H1 (cell line): ENCODE data around the gene NCAM1. TPM values are rescaled to one million over a fixed set of nuclear protein-coding genes. Genes with fewer than 3 reads are reported as not detected.

Source experiments
- CTCF ChIA-PET: fragments of 300-600 bp; sonication (Branson Sonifier 250); formaldehyde crosslinking; loops from one replicate; lab custom pipeline; 2021; ENCODE audit not compliant: partially characterized antibody; lab: Charles Lee
- POLR2A ChIA-PET: fragments of 300-600 bp; sonication (Branson Sonifier 250); formaldehyde crosslinking; loops from one replicate; lab custom pipeline; 2021; ENCODE audit warnings: inconsistent platforms; ENCODE audit not compliant: partially characterized antibody; lab: Charles Lee
- DNase-seq, 2 experiments: peaks; one replicate each; pipeline versions ENCODE4 v3.0.0 to v3.0.0-alpha.2; 2010 to 2022; ENCODE audit warnings: low spot score in 2 of 2, low read depth in 1 of 2, mixed read lengths in 1 of 2
- FAIRE-seq: peaks from 2 replicates; lab custom pipeline; 2011; peaks lifted over from hg19 to GRCh38; lab: Jason Lieb, UNC
- H2AFZ ChIP-seq: 2 replicates; pipeline ENCODE4 v1.8.1; 2012; ENCODE audit warnings: low read length, inconsistent platforms
- H2AK5ac ChIP-seq: 2 replicates; pipeline ENCODE4 v1.6.1; 2013; ENCODE audit warnings: low read depth, low read length
- H2BK120ac ChIP-seq: replicated peaks from 2 replicates; pipeline ENCODE3; 2013; ENCODE audit warnings: low read depth, low read length, inconsistent platforms
- H2BK12ac ChIP-seq: 2 replicates; pipeline ENCODE4 v1.6.1; 2013; ENCODE audit warnings: low read depth, low read length
- H2BK15ac ChIP-seq: 2 replicates; pipeline ENCODE4 v1.6.1; 2013; ENCODE audit warnings: low read length
- H2BK20ac ChIP-seq: 2 replicates; pipeline ENCODE4 v1.6.1; 2013; ENCODE audit warnings: low read length
- H2BK5ac ChIP-seq: 2 replicates; pipeline ENCODE4 v1.6.1; 2013; ENCODE audit warnings: low read depth, low read length
- H3K14ac ChIP-seq: 2 replicates; pipeline ENCODE4 v1.6.1; 2013; ENCODE audit warnings: inconsistent platforms; ENCODE audit not compliant: insufficient read length
- H3K18ac ChIP-seq: 2 replicates; pipeline ENCODE4 v1.6.1; 2013; ENCODE audit warnings: low read length; ENCODE audit errors: extremely low read depth
- H3K23ac ChIP-seq: 2 replicates; pipeline ENCODE4 v1.6.1; 2013; ENCODE audit warnings: inconsistent platforms; ENCODE audit not compliant: insufficient read length
- H3K23me2 ChIP-seq: 2 replicates; pipeline ENCODE4 v1.6.1; 2013; ENCODE audit warnings: low read depth, low read length
- H3K27ac ChIP-seq: 2 replicates; pipeline ENCODE4 v1.6.1; 2011; ENCODE audit warnings: low read depth, low read length, inconsistent platforms
- H3K27me3 ChIP-seq, 4 experiments: replicated peaks in 1 of 4; 1 replicate in 1 of 4; 2 replicates in 3 of 4; pipeline versions ENCODE4 v1.6.1 to v1.8.1; 2011 to 2013; ENCODE audit warnings: low read length in 3 of 4, mild to moderate bottlenecking in 3 of 4, inconsistent platforms in 2 of 4, mixed read lengths in 2 of 4, moderate library complexity in 1 of 4; ENCODE audit not compliant: control insufficient read depth in 3 of 4, insufficient read depth in 3 of 4; ENCODE audit errors: extremely low read depth in 1 of 4
- H3K36me3 ChIP-seq, 4 experiments: 2 replicates each; pipeline versions ENCODE4 v1.6.1 to v1.8.1; 2011 to 2013; ENCODE audit warnings: mild to moderate bottlenecking in 4 of 4, low read length in 3 of 4, moderate library complexity in 2 of 4, control low read depth in 1 of 4, inconsistent platforms in 1 of 4; ENCODE audit not compliant: insufficient read depth in 4 of 4, control insufficient read depth in 2 of 4
- H3K4ac ChIP-seq: replicated peaks from 2 replicates; pipeline ENCODE3; 2013; ENCODE audit warnings: low read length, low read depth, mixed read lengths, inconsistent platforms; ENCODE audit not compliant: insufficient read length
- H3K4me1 ChIP-seq, 4 experiments: replicated peaks in 1 of 4; 1 replicate in 1 of 4; 2 replicates in 3 of 4; pipeline versions ENCODE4 v1.6.1 to v1.8.1; 2011 to 2013; ENCODE audit warnings: low read length in 3 of 4, inconsistent platforms in 2 of 4, mixed read lengths in 1 of 4; ENCODE audit not compliant: insufficient read depth in 4 of 4, control insufficient read depth in 3 of 4
- H3K4me2 ChIP-seq, 2 experiments: 2 replicates each; pipeline versions ENCODE4 v1.6.1 to v1.8.1; 2011 to 2013; ENCODE audit warnings: low read depth in 2 of 2, low read length in 2 of 2, control low read depth in 1 of 2, inconsistent platforms in 1 of 2, mild to moderate bottlenecking in 1 of 2; ENCODE audit not compliant: insufficient read depth in 1 of 2
- H3K4me3 ChIP-seq, 4 experiments: fragments of 200-600, 300-600 bp in 1 of 4; sonication (generic), shearing (Covaris generic), sonication (Bioruptor Twin) in 1 of 4; 2 replicates each; pipeline versions ENCODE4 v1.5.1 to v1.8.1; 2011 to 2016; ENCODE audit warnings: low read length in 4 of 4, low read depth in 3 of 4, control low read depth in 2 of 4, inconsistent platforms in 2 of 4, mild to moderate bottlenecking in 2 of 4, mixed read lengths in 1 of 4, moderate library complexity in 1 of 4; ENCODE audit not compliant: insufficient read depth in 2 of 4; ENCODE audit errors: extremely low read depth in 1 of 4
- H3K56ac ChIP-seq: replicated peaks from 2 replicates; pipeline ENCODE3; 2013; ENCODE audit warnings: low read depth, mild to moderate bottlenecking, mixed read lengths, low read length, inconsistent platforms; ENCODE audit not compliant: insufficient read length
- H3K79me1 ChIP-seq: 2 replicates; pipeline ENCODE4 v1.6.1; 2013; ENCODE audit warnings: low read depth, low read length, control low read depth
- H3K79me2 ChIP-seq, 2 experiments: 2 replicates each; pipeline versions ENCODE4 v1.6.1 to v1.8.1; 2012 to 2013; ENCODE audit warnings: low read length in 2 of 2, mild to moderate bottlenecking in 2 of 2, inconsistent platforms in 1 of 2; ENCODE audit not compliant: insufficient read depth in 2 of 2, control insufficient read depth in 1 of 2
- H3K9ac ChIP-seq, 4 experiments: replicated peaks in 1 of 4; 1 replicate in 1 of 4; 2 replicates in 3 of 4; pipeline versions ENCODE4 v1.6.1 to v1.8.1; 2011 to 2013; ENCODE audit warnings: low read depth in 3 of 4, low read length in 3 of 4, control low read depth in 2 of 4, mild to moderate bottlenecking in 2 of 4, moderate library complexity in 2 of 4, inconsistent platforms in 1 of 4; ENCODE audit errors: extremely low read depth in 1 of 4
- H3K9me3 ChIP-seq, 2 experiments: 2 replicates each; pipeline versions ENCODE4 v1.6.1 to v1.8.1; 2012 to 2013; ENCODE audit warnings: mild to moderate bottlenecking in 2 of 2, moderate library complexity in 2 of 2, control low read depth in 1 of 2, inconsistent platforms in 1 of 2, low read depth in 1 of 2, low read length in 1 of 2, mixed read lengths in 1 of 2; ENCODE audit not compliant: insufficient read depth in 2 of 2
- H4K20me1 ChIP-seq, 2 experiments: replicated peaks in 1 of 2; 2 replicates each; pipeline versions ENCODE3 to v1.8.1; 2011 to 2013; ENCODE audit warnings: inconsistent platforms in 2 of 2, low read length in 2 of 2, mild to moderate bottlenecking in 1 of 2; ENCODE audit not compliant: insufficient read depth in 2 of 2, control insufficient read depth in 1 of 2
- H4K5ac ChIP-seq: 2 replicates; pipeline ENCODE4 v1.6.1; 2013; ENCODE audit warnings: low read length, low read depth, mixed read lengths, inconsistent platforms; ENCODE audit not compliant: insufficient read length
- H4K8ac ChIP-seq: 2 replicates; pipeline ENCODE4 v1.8.0; 2013; ENCODE audit warnings: mild to moderate bottlenecking, moderate library complexity, low read length, inconsistent platforms; ENCODE audit not compliant: insufficient read depth; ENCODE audit errors: extremely low read depth
- H4K91ac ChIP-seq: replicated peaks from 2 replicates; pipeline ENCODE3; 2013; ENCODE audit warnings: low read length, mixed read lengths, inconsistent platforms; ENCODE audit not compliant: insufficient read length
- CTBP2 ChIP-seq: IDR thresholded peaks from 2 replicates; pipeline ENCODE4 v1.7.0; 2011; ENCODE audit warnings: borderline replicate concordance, mild to moderate bottlenecking, moderate library complexity, mixed read lengths, low read length; ENCODE audit not compliant: insufficient read depth, insufficient read length
- WGBS, 2 experiments: shearing (Covaris generic) in 1 of 2; methylation state at CpG; one replicate each; pipeline versions ENCODE4 v1.1.6 to v1.1.7; 2013 to 2015; ENCODE audit warnings: low lambda C conversion rate in 2 of 2, mixed read lengths in 2 of 2, inconsistent platforms in 1 of 2, low coverage in 1 of 2, missing lambda C conversion rate in 1 of 2; ENCODE audit not compliant: insufficient replicate concordance in 2 of 2, insufficient coverage in 1 of 2, insufficient read length in 1 of 2; ENCODE audit errors: extremely low coverage in 1 of 2, missing lambda C conversion rate in 1 of 2; 5-methylcytosine and 5-hydroxymethylcytosine counted together
- polyA plus RNA-seq, 7 experiments: library from polyadenylated mRNA; depleted of rRNA in 3 of 7; stranded (reverse) in 5 of 7; unstranded in 2 of 7; fragments of >200 nt in 5 of 7; fragments of 200-250 nt in 2 of 7; gene quantifications; 1 replicate in 5 of 7; 2 replicates in 1 of 7; 4 replicates in 1 of 7; pipeline versions ENCODE4 v1.2.1 to v1.2.3, GENCODE V29; 2011 to 2013; ENCODE audit warnings: missing spikeins in 2 of 7, mixed read lengths in 2 of 7
- total RNA-seq: library from RNA; stranded (reverse); fragmentation: NEBNext Ultra II Directional; extraction: Animal tissue kit (Norgen Biotek cat#: 25700); gene quantifications from 2 replicates; pipeline ENCODE4 v1.2.1, GENCODE V29; 2021
- TF ChIP-seq, protein P1 (sequence below): IDR thresholded peaks from 2 replicates; pipeline ENCODE4 v1.6.1; 2011; ENCODE audit warnings: low read depth, mild to moderate bottlenecking, low read length; ENCODE audit not compliant: insufficient read depth

The NCAM1 gene
- total and polyA plus RNA-seq, 2 of the 8 experiments (the other 6 are each of a cell fraction or from before 2014, with no cell fraction given) = 3.1 to 4.3 TPM

DNA sequence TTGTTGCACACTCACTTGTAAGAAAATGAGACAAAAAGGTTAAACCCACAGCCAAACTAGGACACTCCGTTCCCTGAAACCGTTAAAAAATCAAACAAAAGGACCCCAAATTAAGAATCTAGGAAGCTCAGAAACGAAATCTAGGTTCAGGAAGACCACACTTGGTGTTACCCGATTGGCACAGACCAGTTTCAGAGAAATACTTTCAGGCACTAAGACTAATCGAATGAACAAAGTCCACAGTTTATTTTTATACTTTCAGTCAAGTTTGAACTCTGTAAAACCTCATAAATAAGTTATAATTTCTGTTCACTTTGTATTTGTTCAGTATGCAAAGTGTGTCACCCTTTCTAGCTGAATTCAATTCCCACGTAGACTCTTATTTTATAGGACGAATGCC, 314.4 kb downstream of the NCAM1 start:
- FAIRE-seq = no peak
- Histone ChIP-seq H2AFZ (no peak overlapping the region), H3K14ac (no peak overlapping the region), H4K91ac (no peak overlapping the region), H3K4ac (no peak overlapping the region), H2BK5ac (no peak overlapping the region), H3K36me3 (no peaks in the 10 kb centered on the region), H3K79me2 (no peaks in the 10 kb centered on the region), H2BK120ac (no peak overlapping the region), H3K4me2 (no peak overlapping the region), H3K18ac (no peak overlapping the region), H3K4me3 (no peak overlapping the region), H2BK12ac (no peak overlapping the region), H4K5ac (no peak overlapping the region), H3K79me1 (no peaks in the 10 kb centered on the region), H3K9me3 (no peaks in the 10 kb centered on the region), H3K27me3 (no peaks in the 10 kb centered on the region), H2AK5ac (no peak overlapping the region), H2BK15ac (no peak overlapping the region), H3K23ac (no peak overlapping the region), H3K27ac (no peak overlapping the region), H3K9ac (no peak overlapping the region), H4K8ac (no peak overlapping the region), H3K56ac (no peak overlapping the region), H3K4me1 (no peaks in the 10 kb centered on the region), H3K23me2 (no peaks in the 10 kb centered on the region), H2BK20ac (no peak overlapping the region), H4K20me1 (no peaks in the 10 kb centered on the region)
- CTCF ChIA-PET = interaction anchor here (1.1 to 3.9 kb wide), 6 partner anchors 10 to 294 kb away, joined by 3 to 15 read pairs (median 4); no protein-coding TSS in a partner anchor
- TF ChIP-seq, protein P1, sequence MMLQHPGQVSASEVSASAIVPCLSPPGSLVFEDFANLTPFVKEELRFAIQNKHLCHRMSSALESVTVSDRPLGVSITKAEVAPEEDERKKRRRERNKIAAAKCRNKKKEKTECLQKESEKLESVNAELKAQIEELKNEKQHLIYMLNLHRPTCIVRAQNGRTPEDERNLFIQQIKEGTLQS = no peak
- no peak for TF ChIP-seq CTBP2
- WGBS, 2 experiments = 94% methylated on average over 7 of the region's 7 CpGs; no CpG with 5 or more reads in 1 of the 2 experiments
- POLR2A ChIA-PET = no interaction called here
- no peak for DNase-seq
